K562 treated with DMSO at 1 percent for 48 hours (cell line): ENCODE results near the gene SLC35F5. TPM values are rescaled to one million over a fixed set of nuclear protein-coding genes. Genes with fewer than 3 reads are reported as not detected.

Source experiments
- total RNA-seq: library from RNA; unstranded; fragments of 300-600 nt; gene quantifications from 2 replicates; pipeline ENCODE4 v1.2.3, GENCODE V29; 2022; ENCODE audit warnings: low replicate concordance; ENCODE audit errors: extremely low read depth

Gene SLC35F5
- total RNA-seq = not detected in 2 replicates

GRCh38 chr2:113756355-113757137 is at the start of gene SLC35F5:
SLC35F5 (minus strand) TSS chr2:113756642; CDS start chr2:113756409, 233 bp downstream.

Other genes with a start within 250 kb of the SLC35F5 start
- not detected in 2 replicates for gene RABL2A, start 129.4 kb downstream of the SLC35F5 start, total RNA-seq
- gene ACTR3, start 133.4 kb upstream of the SLC35F5 start, total RNA-seq = not detected in 2 replicates